NAMALWA (cell line): ENCODE data around the gene ATG16L1.

Experiments used
- DNase-seq: peaks from one replicate; pipeline ENCODE4 v3.0.0-alpha.2; 2015; ENCODE audit warnings: low spot score

The ATG16L1 gene

DNA sequence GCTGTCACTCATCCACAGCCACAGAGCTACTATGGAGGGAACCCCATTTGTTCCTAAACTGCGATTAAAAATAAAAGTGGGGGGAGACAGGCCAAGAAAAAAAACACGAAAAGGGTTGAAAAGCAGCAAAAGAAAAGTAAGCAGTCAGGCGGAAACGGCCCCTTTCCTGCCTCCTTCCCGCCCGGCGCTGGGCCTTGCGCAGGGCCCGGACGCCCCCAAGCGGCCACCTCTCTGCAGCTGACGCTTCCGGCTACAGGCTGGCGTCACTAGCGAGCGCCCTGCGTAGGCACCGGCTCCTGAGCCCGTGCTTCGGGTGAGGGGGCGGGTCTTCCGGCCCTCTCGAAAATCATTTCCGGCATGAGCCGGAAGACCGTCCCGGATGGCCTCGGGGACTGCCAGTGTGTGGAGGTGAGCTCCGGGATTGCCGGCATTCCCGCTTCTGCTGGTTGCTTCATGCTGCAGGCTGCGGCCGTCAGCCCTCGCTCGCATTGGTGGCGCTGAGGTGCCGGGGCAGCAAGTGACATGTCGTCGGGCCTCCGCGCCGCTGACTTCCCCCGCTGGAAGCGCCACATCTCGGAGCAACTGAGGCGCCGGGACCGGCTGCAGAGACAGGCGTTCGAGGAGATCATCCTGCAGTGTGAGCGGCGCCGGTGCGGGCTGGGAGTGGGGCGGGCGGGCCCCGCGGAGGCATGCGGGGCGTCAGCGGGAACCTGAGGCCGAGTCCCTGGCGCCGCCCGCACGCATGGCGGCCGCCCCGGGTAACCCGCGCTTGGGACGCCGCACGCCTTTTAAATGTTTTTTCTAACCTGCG is at the start of gene ATG16L1:
ATG16L1 (plus strand) TSS at position 368 of the 811 bp plus-strand sequence; CDS start at position 523, 155 bp downstream.
- peak; percentile 94 for DNase-seq

GRCh38 chr2:233202531-233202944 is 48.9 kb upstream of the ATG16L1 start:
- DNase-seq = no peak

DNA sequence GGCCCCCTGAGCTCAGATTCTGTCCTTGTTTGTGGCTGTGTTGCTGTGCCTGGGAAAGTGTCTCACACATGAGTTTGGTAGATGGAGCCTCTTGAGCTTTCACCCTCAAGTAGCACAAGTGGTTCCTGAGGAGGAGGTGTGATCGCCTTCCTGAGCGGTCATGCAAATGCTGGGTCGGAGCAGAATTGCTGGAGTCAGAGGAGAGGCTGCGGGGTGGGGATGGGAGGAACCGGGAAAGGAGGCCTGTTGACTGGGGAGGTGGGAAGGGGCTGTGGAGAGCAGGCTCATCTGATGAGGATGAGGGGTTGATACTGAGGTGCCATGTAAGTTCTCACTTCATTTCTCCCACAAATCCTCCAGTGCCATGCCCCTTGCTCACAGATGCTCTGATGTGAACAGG is 48.4 kb upstream of the ATG16L1 start:
- no peak for DNase-seq

GRCh38 chr2:233204286-233204936 is 47.1 kb upstream of the ATG16L1 start:
- DNase-seq = no peak

GRCh38 chr2:233208382-233209116 is 42.9 kb upstream of the ATG16L1 start:
- no peak for DNase-seq

GRCh38 chr2:233209117-233209532 is 42.3 kb upstream of the ATG16L1 start:
- no peak for DNase-seq

DNA sequence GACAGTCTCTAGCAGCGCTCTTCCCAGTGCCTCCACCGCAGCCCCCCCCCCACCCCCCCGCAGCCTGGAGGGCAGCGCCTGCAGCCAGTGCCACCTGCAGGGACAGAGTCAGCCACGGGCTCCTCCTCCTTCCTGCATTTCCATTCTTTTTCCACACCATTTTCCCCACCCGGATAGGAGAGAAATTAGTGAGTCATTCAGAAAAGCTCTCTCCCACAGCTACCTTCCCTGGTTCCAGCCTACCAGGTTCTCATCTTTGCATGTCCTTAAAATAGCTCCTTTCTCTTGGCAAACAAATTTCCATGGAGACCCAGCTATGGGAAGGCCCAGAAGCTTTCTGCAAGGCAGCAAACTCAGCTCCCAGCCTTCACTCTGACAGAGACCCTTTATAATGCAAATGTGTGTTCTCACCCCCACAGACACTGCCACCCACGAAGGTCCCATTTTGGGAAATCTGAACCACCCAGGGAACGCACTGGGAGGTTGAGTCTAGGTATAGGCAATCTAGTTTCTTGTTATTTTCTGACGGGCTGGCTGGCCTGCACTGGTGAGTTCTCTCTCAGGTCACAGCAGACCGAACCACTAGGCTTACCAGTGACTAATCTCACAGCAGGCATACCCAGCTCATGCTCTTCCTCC is 41.8 kb upstream of the ATG16L1 start:
- no peak for DNase-seq

- DNase-seq = no peak
Measured at GRCh38 chr2:233210281-233210680, 41.2 kb upstream of the ATG16L1 start.

- DNase-seq = no peak
Measured at GRCh38 chr2:233210843-233211547, 40.5 kb upstream of the ATG16L1 start.

DNA sequence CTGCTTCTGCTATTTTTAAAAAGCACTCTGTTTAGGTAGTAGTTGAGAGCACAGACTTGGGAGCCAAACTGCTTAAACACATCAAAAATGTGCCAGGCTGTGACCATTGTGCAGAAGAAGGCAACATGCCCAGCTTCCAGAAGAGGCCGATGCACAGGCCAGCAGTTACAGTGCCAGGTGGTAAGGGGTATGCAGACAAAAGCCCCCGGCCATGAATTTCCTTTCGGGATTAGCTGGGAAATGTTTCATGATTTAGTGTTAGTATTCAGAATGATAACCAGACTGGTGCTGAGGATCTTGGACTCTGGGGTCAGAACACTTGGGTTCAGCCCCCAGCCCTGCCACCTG is 40.0 kb upstream of the ATG16L1 start:
- no peak for DNase-seq

DNA sequence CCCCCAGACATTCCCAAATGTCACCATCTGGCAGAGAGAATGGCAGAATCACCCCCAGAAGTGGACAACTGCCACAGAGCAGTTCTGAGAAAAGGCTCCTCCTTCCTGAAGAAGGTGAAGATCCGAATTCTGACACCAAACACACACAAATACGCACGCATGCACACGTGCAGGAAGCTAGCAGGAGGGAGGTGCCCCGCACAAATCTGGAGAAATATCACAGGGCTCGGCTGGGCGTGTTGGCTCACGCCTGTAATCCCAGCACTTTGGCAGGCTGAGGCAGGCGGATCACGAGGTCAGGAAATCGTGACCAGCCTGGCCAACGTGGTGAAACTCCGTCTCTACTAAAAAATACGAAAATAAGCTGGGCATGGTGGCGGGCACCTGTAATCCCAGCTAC is 38.5 kb upstream of the ATG16L1 start:
- no peak for DNase-seq

DNA sequence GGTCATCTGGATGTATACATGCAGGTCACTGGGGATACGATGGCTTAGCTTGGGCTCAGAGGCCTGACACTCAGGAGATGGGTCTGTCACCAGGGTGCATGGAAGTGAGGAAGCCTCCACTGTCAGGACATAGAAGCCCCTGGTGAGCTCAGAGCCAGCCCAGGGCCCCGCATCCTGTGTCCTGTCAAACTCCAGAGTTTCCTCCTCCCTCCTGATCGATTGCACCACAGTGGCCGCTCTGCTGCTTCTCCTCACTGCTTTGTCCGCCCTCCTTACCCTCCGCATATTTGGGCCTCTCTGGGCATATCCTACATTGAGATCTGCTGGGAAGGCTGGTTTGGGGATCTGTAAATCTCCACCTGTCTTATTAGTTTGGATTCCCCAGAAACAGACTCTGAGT is 37.5 kb upstream of the ATG16L1 start:
- no peak for DNase-seq

- no peak for DNase-seq
Measured at GRCh38 chr2:233217892-233218377, 33.5 kb upstream of the ATG16L1 start.

DNA sequence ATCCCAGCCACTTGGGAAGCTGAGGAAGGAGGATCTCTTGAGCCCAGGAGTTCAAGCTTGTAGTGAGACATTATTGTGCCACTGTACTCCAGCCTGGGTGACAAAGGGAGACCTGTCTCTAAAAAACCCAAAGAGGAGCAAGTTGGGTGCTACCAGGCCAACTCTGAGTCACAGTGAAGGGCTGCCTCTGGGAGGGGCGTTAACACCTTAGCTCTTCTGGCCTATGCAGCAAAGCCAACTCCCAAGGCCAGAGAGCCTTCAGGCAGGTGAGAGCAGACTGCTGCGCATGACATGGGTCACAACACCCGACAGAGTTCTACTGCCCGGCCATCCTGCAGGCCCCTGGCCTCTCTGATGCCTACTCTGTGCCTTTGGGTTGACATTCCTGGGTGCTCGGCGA is 32.6 kb upstream of the ATG16L1 start:
- DNase-seq = no peak

DNA sequence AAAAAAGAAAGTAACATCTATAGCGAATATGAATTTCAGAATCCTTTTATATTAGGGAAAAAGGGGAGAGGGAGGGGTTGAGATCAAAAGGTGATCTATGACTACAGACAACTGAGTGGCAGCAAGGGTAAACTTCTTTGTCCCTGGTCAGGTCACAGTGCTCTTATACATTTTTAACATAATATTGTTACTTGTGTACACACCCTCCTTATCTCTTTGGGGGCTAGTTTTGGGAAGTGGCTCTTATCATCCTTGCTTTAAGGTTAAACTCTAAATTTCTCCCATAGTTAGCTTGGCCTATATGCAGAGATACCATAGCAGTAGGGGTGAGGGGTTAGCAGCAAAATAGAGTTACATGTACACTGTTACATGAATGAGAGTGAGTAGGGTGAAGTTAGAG is 31.6 kb upstream of the ATG16L1 start:
- DNase-seq = no peak

DNA sequence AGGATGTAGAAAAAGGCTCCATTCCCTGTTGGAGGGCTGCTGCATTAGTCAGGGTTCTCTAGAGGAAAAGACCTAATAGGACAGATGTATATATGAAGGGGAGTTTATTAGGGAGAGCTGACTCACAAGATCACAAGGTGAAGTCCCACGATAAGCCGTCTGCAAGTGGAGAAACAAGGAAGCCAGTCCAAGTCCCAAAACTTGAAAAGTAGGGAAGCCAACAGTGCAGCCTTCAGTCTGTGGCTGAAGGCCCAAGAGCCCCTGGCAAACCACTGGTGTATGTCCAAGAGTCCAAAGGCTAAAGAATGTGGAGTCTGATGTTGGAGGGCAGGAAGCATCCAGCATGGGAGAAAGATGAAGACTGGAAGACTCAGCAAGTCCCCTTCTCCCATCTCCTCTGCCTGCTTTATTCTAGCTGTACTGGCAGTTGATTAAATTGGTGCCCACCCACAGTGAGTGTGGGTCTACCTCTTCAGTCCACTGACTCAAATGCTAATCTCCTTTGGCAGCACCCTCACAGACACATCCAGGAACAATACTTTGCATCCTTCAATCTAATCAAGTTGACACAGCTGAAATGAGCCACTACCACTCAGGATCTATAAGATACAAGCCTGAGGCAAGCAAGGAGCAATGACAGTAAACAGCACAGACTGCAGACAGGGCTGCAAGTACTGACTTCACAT is 30.0 kb upstream of the ATG16L1 start:
- DNase-seq = no peak

GRCh38 chr2:233223059-233223894 is 28.2 kb upstream of the ATG16L1 start:
- DNase-seq = peak; percentile 15

GRCh38 chr2:233225230-233226068 is 26.0 kb upstream of the ATG16L1 start:
- no peak for DNase-seq

- DNase-seq = no peak
Measured at GRCh38 chr2:233226511-233227031, 24.9 kb upstream of the ATG16L1 start.
